HepG2 (cell line): Measurements from ENCODE around the gene UGT1A7. TPM values are rescaled to one million over a fixed set of nuclear protein-coding genes. Genes with fewer than 3 reads are reported as not detected.

Experiments
- ATAC-seq: fragments of 200-7000 bp; cut with Tn5 transposase; 3 replicates; pipeline ENCODE4 v1.9.1; 2020; ENCODE audit warnings: mild to moderate bottlenecking, moderate library complexity
- BruUV-seq: library from RNA; stranded (reverse); fragments of 400-500 nt; replicated peaks from 2 replicates; lab custom pipeline; 2021; lab: Mats Ljungman, UMichigan
- CTCF ChIA-PET: fragments of 300-600 bp; formaldehyde crosslinking; extraction: SDS; loops from one replicate; lab custom pipeline; 2021; ENCODE audit warnings: low total read pairs, inconsistent platforms, low intra/inter-chr PET ratio; lab: Yijun Ruan, JAX
- POLR2A ChIA-PET: fragments of 350-600 bp; sonication (Branson Sonifier 250); formaldehyde crosslinking; loops from one replicate; lab custom pipeline; 2020; ENCODE audit warnings: antibody characterized with exemption, inconsistent platforms; lab: Yijun Ruan, JAX
- DNase-seq: peaks from one replicate; pipeline ENCODE4 v3.0.0-alpha.2; 2015; ENCODE audit warnings: low spot score
- FAIRE-seq: peaks from 3 replicates; lab custom pipeline; 2011; peaks lifted over from hg19 to GRCh38; lab: Jason Lieb, UNC
- H2AFZ ChIP-seq: one replicate; pipeline ENCODE4 v1.6.1; 2011; ENCODE audit warnings: low read length, inconsistent platforms
- H3K27ac ChIP-seq: fragments of 300-600 bp; 3 replicates; pipeline ENCODE4 v1.8.0; 2011; ENCODE audit warnings: mixed run types, mild to moderate bottlenecking, mixed read lengths, low read length, inconsistent platforms; ENCODE audit not compliant: insufficient read depth; ENCODE audit errors: extremely low read length
- H3K27me3 ChIP-seq, 2 experiments: fragments of 200-600 bp in 1 of 2; 2 replicates in 1 of 2; 3 replicates in 1 of 2; pipeline versions ENCODE4 v1.6.0 to v1.8.0; 2011; ENCODE audit warnings: low read length in 2 of 2, mild to moderate bottlenecking in 2 of 2, moderate library complexity in 2 of 2, inconsistent platforms in 1 of 2; ENCODE audit not compliant: insufficient read depth in 2 of 2, control insufficient read depth in 1 of 2
- H3K36me3 ChIP-seq, 2 experiments: fragments of 200-600 bp in 1 of 2; replicated peaks in 1 of 2; 2 replicates in 1 of 2; 3 replicates in 1 of 2; pipeline versions ENCODE4 v1.5.1 to v1.8.0; 2011; ENCODE audit warnings: low read length in 2 of 2, inconsistent platforms in 1 of 2; ENCODE audit not compliant: insufficient read depth in 2 of 2, control insufficient read depth in 1 of 2
- H3K4me1 ChIP-seq: 2 replicates; pipeline ENCODE4 v1.5.1; 2012; ENCODE audit warnings: low read length, inconsistent platforms; ENCODE audit not compliant: insufficient read depth
- H3K4me2 ChIP-seq: 2 replicates; pipeline ENCODE4 v1.6.0; 2011; ENCODE audit warnings: low read depth, low read length, inconsistent platforms
- H3K4me3 ChIP-seq, 3 experiments: fragments of 200-600 bp in 1 of 3; sonication (generic), shearing (Covaris generic) in 1 of 3; replicated peaks in 1 of 3; 2 replicates each; pipeline ENCODE4 v1.5.1; 2011 to 2016; ENCODE audit warnings: low read length in 3 of 3, inconsistent platforms in 2 of 3, low read depth in 2 of 3, mild to moderate bottlenecking in 2 of 3, control low read depth in 1 of 3, mixed read lengths in 1 of 3; ENCODE audit not compliant: insufficient read depth in 1 of 3
- H3K79me2 ChIP-seq: one replicate; pipeline ENCODE4 v1.6.1; 2011; ENCODE audit warnings: low read length, inconsistent platforms; ENCODE audit not compliant: insufficient read depth
- H3K9ac ChIP-seq: 2 replicates; pipeline ENCODE4 v1.6.0; 2011; ENCODE audit warnings: mild to moderate bottlenecking, low read depth, low read length, inconsistent platforms; ENCODE audit not compliant: insufficient read depth
- H3K9me3 ChIP-seq: 2 replicates; pipeline ENCODE4 v1.5.1; 2012; ENCODE audit warnings: mild to moderate bottlenecking, low read length
- H4K20me1 ChIP-seq: 2 replicates; pipeline ENCODE4 v1.6.0; 2011; ENCODE audit warnings: inconsistent platforms, mild to moderate bottlenecking, low read length, moderate library complexity; ENCODE audit not compliant: insufficient read depth
- CCDC6 ChIP-seq: sonication (generic); formaldehyde crosslinking; IDR thresholded peaks from 2 replicates; pipeline ENCODE4 v1.8.1; 2022; ENCODE audit warnings: mild to moderate bottlenecking, missing genetic modification reagents, moderate library complexity
- CENPBD1 ChIP-seq: sonication (generic); formaldehyde crosslinking; IDR thresholded peaks from 2 replicates; pipeline ENCODE4 v1.8.0; 2022; ENCODE audit warnings: missing genetic modification reagents, low read depth, mild to moderate bottlenecking, borderline replicate concordance
- CENPX ChIP-seq: sonication (generic); formaldehyde crosslinking; IDR thresholded peaks from 2 replicates; pipeline ENCODE4 v1.9.0; 2021; ENCODE audit warnings: mild to moderate bottlenecking, missing genetic modification reagents, moderate library complexity
- FOXM1 ChIP-seq: sonication (generic); formaldehyde crosslinking; IDR thresholded peaks from 2 replicates; pipeline ENCODE4 v1.5.0; 2020; ENCODE audit warnings: missing genetic modification reagents
- KDM3A ChIP-seq: IDR thresholded peaks from 2 replicates; pipeline ENCODE4 v1.6.1; 2018; ENCODE audit warnings: low read depth, missing compliant biosample characterization
- MAFF ChIP-seq: IDR thresholded peaks from 2 replicates; pipeline ENCODE4 v1.6.1; 2011; ENCODE audit warnings: low read depth, low read length, improper control_type of control experiment
- MED8 ChIP-seq: sonication (generic); formaldehyde crosslinking; IDR thresholded peaks from 2 replicates; pipeline ENCODE4 v1.8.1; 2023; ENCODE audit warnings: mild to moderate bottlenecking, missing genetic modification reagents; ENCODE audit not compliant: insufficient replicate concordance
- RNF219 ChIP-seq: sonication (generic); formaldehyde crosslinking; IDR thresholded peaks from 2 replicates; pipeline ENCODE4 v1.5.0; 2020; ENCODE audit warnings: mild to moderate bottlenecking, missing genetic modification reagents
- SP1 ChIP-seq, 2 experiments: fragments of 450-650 bp in 1 of 2; sonication (generic) in 1 of 2; formaldehyde crosslinking in 1 of 2; IDR thresholded peaks; 2 replicates each; pipeline versions ENCODE4 v1.4.0 to v1.6.1; 2016 to 2020; ENCODE audit warnings: missing genetic modification reagents in 1 of 2
- ZMAT5 ChIP-seq: sonication (generic); formaldehyde crosslinking; IDR thresholded peaks from 2 replicates; pipeline ENCODE4 v1.5.0; 2020; ENCODE audit warnings: mild to moderate bottlenecking, low read depth, missing genetic modification reagents, borderline replicate concordance
- ZNF430 ChIP-seq: sonication (generic); formaldehyde crosslinking; IDR thresholded peaks from 2 replicates; pipeline ENCODE4 v1.9.0; 2021; ENCODE audit warnings: mild to moderate bottlenecking, missing genetic modification reagents
- ZNF614 ChIP-seq: IDR thresholded peaks from 2 replicates; pipeline ENCODE4 v1.6.1; 2018; ENCODE audit warnings: missing biosample characterization, missing genetic modification reagents, inconsistent platforms, borderline replicate concordance
- ZNF891 ChIP-seq: sonication (generic); formaldehyde crosslinking; IDR thresholded peaks from 2 replicates; pipeline ENCODE4 v1.5.0; 2020; ENCODE audit warnings: mild to moderate bottlenecking, missing genetic modification reagents
- WGBS: methylation state at CpG from one replicate; pipeline ENCODE4 v1.1.6; 2017; ENCODE audit warnings: low lambda C conversion rate; 5-methylcytosine and 5-hydroxymethylcytosine counted together
- in situ Hi-C: cut with HindIII; loops from 2 replicates; pipeline ENCODE4 v1.10.0; 2017; ENCODE audit warnings: low pct_unique_long_range_greater_than_20kb; ENCODE audit not compliant: extremely low pct_ligation_motif_present
- intact Hi-C: fragments of 100-400 bp; cut with micrococcal nuclease; formaldehyde crosslinking; loops from one replicate; pipeline ENCODE4 v1.10.0; 2022; ENCODE audit not compliant: unreplicated experiment
- polyA plus RNA-seq, 8 experiments: library from polyadenylated mRNA; depleted of rRNA in 3 of 8; stranded (reverse) in 7 of 8; unstranded in 1 of 8; fragments of >200 nt; fragmentation: Illumina TruSeq in 4 of 8; extraction: Trizol in 4 of 8; gene quantifications; 2 replicates each; pipeline versions ENCODE4 v1.2.1 to v1.2.3, GENCODE V29; 2011 to 2016; ENCODE audit warnings: low read depth in 4 of 8, missing spikeins in 1 of 8, mixed read lengths in 1 of 8; ENCODE audit not compliant: insufficient read depth in 1 of 8
- total RNA-seq, 5 experiments: library from RNA; depleted of rRNA; stranded (reverse); fragments of >200 nt; fragmentation: Illumina TruSeq; extraction: Trizol; gene quantifications; 2 replicates each; pipeline ENCODE4 v1.2.3, GENCODE V29; 2016; ENCODE audit warnings: low read depth in 1 of 5
- TF ChIP-seq, protein P1 (sequence below), 2 experiments: sonication (generic) in 1 of 2; formaldehyde crosslinking in 1 of 2; IDR thresholded peaks; 2 replicates each; pipeline versions ENCODE4 v1.5.1 to v1.6.1; 2011 to 2020; ENCODE audit warnings: borderline replicate concordance in 1 of 2, low read depth in 1 of 2, low read length in 1 of 2, mild to moderate bottlenecking in 1 of 2, missing genetic modification reagents in 1 of 2, moderate library complexity in 1 of 2
- TF ChIP-seq, protein P2 (sequence below): IDR thresholded peaks from 2 replicates; pipeline ENCODE4 v1.6.1; 2018; ENCODE audit warnings: missing genetic modification reagents
- TF ChIP-seq, protein P3 (sequence below): sonication (generic); formaldehyde crosslinking; IDR thresholded peaks from 2 replicates; pipeline ENCODE4 v1.4.0; 2020; ENCODE audit warnings: missing genetic modification reagents

Gene UGT1A7
- total and polyA plus RNA-seq, 2 of the 13 experiments (the other 11 are each of a cell fraction or from before 2014, with no cell fraction given) = not detected

GRCh38 chr2:233699424-233700027 lies 17.8 kb downstream of the UGT1A7 start:
- Histone ChIP-seq H3K27ac (peak overlapping the region; percentile 12), H3K4me2 (no peak overlapping the region), H3K9me3 (no peaks in the 10 kb centered on the region), H3K4me1 (peaks cover 7% of the 10 kb centered on the region), H4K20me1 (no peaks in the 10 kb centered on the region), H3K9ac (no peak overlapping the region), H3K36me3 (no peaks in the 10 kb centered on the region), H2AFZ (no peak overlapping the region), H3K4me3 (no peak overlapping the region), H3K27me3 (no peaks in the 10 kb centered on the region), H3K79me2 (no peaks in the 10 kb centered on the region)
- 87% methylated on average over 8 of the region's 8 CpGs for WGBS
- BruUV-seq = no TSS peak
- ATAC-seq (no peak), DNase-seq (no peak), FAIRE-seq (no peak)
- TF ChIP-seq FOXM1 (CRISPR knock-in tag) = no peak
- TF ChIP-seq MED8 (CRISPR knock-in tag) = no peak
- TF ChIP-seq KDM3A (CRISPR knock-in tag) = no peak
- TF ChIP-seq, protein P1, sequence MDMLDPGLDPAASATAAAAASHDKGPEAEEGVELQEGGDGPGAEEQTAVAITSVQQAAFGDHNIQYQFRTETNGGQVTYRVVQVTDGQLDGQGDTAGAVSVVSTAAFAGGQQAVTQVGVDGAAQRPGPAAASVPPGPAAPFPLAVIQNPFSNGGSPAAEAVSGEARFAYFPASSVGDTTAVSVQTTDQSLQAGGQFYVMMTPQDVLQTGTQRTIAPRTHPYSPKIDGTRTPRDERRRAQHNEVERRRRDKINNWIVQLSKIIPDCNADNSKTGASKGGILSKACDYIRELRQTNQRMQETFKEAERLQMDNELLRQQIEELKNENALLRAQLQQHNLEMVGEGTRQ (IDR thresholded peaks at IDR 0.05; ENCODE audit: low read depth, low read length) = no peak
- TF ChIP-seq, protein P1 (CRISPR knock-in tag; IDR thresholded peaks at IDR 0.05; ENCODE audit: borderline replicate concordance) = no peak
- TF ChIP-seq RNF219 = no peak
- TF ChIP-seq, protein P2, sequence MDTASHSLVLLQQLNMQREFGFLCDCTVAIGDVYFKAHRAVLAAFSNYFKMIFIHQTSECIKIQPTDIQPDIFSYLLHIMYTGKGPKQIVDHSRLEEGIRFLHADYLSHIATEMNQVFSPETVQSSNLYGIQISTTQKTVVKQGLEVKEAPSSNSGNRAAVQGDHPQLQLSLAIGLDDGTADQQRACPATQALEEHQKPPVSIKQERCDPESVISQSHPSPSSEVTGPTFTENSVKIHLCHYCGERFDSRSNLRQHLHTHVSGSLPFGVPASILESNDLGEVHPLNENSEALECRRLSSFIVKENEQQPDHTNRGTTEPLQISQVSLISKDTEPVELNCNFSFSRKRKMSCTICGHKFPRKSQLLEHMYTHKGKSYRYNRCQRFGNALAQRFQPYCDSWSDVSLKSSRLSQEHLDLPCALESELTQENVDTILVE (CRISPR knock-in tag) = no peak
- TF ChIP-seq, protein P3, sequence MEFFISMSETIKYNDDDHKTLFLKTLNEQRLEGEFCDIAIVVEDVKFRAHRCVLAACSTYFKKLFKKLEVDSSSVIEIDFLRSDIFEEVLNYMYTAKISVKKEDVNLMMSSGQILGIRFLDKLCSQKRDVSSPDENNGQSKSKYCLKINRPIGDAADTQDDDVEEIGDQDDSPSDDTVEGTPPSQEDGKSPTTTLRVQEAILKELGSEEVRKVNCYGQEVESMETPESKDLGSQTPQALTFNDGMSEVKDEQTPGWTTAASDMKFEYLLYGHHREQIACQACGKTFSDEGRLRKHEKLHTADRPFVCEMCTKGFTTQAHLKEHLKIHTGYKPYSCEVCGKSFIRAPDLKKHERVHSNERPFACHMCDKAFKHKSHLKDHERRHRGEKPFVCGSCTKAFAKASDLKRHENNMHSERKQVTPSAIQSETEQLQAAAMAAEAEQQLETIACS (CRISPR knock-in tag) = no peak
- no peak for TF ChIP-seq ZNF430 (CRISPR knock-in tag)
- no peak for TF ChIP-seq ZNF891 (CRISPR knock-in tag)
- no peak for TF ChIP-seq SP1 (IDR thresholded peaks at IDR 0.05)
- TF ChIP-seq SP1 (CRISPR knock-in tag; IDR thresholded peaks at IDR 0.05) = no peak
- no peak for TF ChIP-seq CENPX (CRISPR knock-in tag)
- no peak for TF ChIP-seq CENPBD1 (CRISPR knock-in tag)
- no peak for TF ChIP-seq MAFF
- TF ChIP-seq ZNF614 (CRISPR knock-in tag) = no peak
- TF ChIP-seq ZMAT5 (CRISPR knock-in tag) = no peak
- no peak for TF ChIP-seq CCDC6 (CRISPR knock-in tag)
- CTCF ChIA-PET = no interaction called here
- in situ Hi-C loops = no loop called here
- POLR2A ChIA-PET = no interaction called here
- intact Hi-C loops = no loop called here
